WTC11 (cell line): ENCODE data around the gene CAMKMT.

ENCODE experiments used
- E2F4 ChIP-seq: sonication (generic); formaldehyde crosslinking; IDR thresholded peaks from 2 replicates; pipeline ENCODE4 v1.8.1; 2022; ENCODE audit warnings: low read depth, mild to moderate bottlenecking, moderate library complexity, missing genetic modification reagents, borderline replicate concordance
- FOXP1 ChIP-seq: sonication (generic); formaldehyde crosslinking; IDR thresholded peaks from 2 replicates; pipeline ENCODE4 v1.8.0; 2022; ENCODE audit warnings: missing genetic modification reagents, mild to moderate bottlenecking, moderate library complexity, borderline replicate concordance
- GTF2I ChIP-seq: fragments of 250-450 bp; sonication (Bioruptor Pico); conservative IDR thresholded peaks from 2 replicates; pipeline ENCODE4 v1.4.0; 2021; ENCODE audit warnings: mild to moderate bottlenecking
- HMGXB4 ChIP-seq: sonication (generic); formaldehyde crosslinking; IDR thresholded peaks from 2 replicates; pipeline ENCODE4 v1.8.1; 2023; ENCODE audit warnings: mild to moderate bottlenecking, moderate library complexity, missing genetic modification reagents
- MAX ChIP-seq: sonication (generic); formaldehyde crosslinking; IDR thresholded peaks from 2 replicates; pipeline ENCODE4 v1.8.0; 2022; ENCODE audit warnings: mild to moderate bottlenecking, missing genetic modification reagents
- NFATC4 ChIP-seq: fragments of 250-450 bp; sonication (Bioruptor Pico); IDR thresholded peaks from 2 replicates; pipeline ENCODE4 v1.9.0; 2021; ENCODE audit warnings: mild to moderate bottlenecking
- NFYB ChIP-seq: sonication (generic); formaldehyde crosslinking; conservative IDR thresholded peaks from 2 replicates; pipeline ENCODE4 v1.8.0; 2022; ENCODE audit warnings: low read depth, missing genetic modification reagents
- ZNF317 ChIP-seq: sonication (generic); formaldehyde crosslinking; IDR thresholded peaks from 2 replicates; pipeline ENCODE4 v1.8.1; 2023; ENCODE audit warnings: low read depth, mild to moderate bottlenecking, moderate library complexity, missing genetic modification reagents, borderline replicate concordance
- TF ChIP-seq, protein P1 (sequence below): sonication (generic); formaldehyde crosslinking; IDR thresholded peaks from 2 replicates; pipeline ENCODE4 v1.8.0; 2022; ENCODE audit warnings: mild to moderate bottlenecking, missing genetic modification reagents
- TF ChIP-seq, protein P2 (sequence below): fragments of 200-600 bp; IDR thresholded peaks from 2 replicates; pipeline ENCODE4 v1.8.0; 2022; ENCODE audit warnings: antibody characterized with exemption

GRCh38 chr2:44817256-44817655 lies 455.5 kb downstream of the CAMKMT start:
- TF ChIP-seq E2F4 (no peak), MAX (no peak), HMGXB4 (CRISPR knock-in tag) (no peak), GTF2I (CRISPR knock-in tag) (no peak), ZNF317 (CRISPR knock-in tag) (no peak), NFATC4 (CRISPR knock-in tag) (no peak), FOXP1 (no peak), NFYB (no peak)
- TF ChIP-seq, protein P1, sequence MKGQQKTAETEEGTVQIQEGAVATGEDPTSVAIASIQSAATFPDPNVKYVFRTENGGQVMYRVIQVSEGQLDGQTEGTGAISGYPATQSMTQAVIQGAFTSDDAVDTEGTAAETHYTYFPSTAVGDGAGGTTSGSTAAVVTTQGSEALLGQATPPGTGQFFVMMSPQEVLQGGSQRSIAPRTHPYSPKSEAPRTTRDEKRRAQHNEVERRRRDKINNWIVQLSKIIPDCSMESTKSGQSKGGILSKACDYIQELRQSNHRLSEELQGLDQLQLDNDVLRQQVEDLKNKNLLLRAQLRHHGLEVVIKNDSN (CRISPR knock-in tag): no peak
- TF ChIP-seq, protein P2, sequence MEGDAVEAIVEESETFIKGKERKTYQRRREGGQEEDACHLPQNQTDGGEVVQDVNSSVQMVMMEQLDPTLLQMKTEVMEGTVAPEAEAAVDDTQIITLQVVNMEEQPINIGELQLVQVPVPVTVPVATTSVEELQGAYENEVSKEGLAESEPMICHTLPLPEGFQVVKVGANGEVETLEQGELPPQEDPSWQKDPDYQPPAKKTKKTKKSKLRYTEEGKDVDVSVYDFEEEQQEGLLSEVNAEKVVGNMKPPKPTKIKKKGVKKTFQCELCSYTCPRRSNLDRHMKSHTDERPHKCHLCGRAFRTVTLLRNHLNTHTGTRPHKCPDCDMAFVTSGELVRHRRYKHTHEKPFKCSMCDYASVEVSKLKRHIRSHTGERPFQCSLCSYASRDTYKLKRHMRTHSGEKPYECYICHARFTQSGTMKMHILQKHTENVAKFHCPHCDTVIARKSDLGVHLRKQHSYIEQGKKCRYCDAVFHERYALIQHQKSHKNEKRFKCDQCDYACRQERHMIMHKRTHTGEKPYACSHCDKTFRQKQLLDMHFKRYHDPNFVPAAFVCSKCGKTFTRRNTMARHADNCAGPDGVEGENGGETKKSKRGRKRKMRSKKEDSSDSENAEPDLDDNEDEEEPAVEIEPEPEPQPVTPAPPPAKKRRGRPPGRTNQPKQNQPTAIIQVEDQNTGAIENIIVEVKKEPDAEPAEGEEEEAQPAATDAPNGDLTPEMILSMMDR: no peak
